Neuronal stem cell (in vitro differentiated cells): Measurements from ENCODE around the gene RCVRN.

Experiments
- DNase-seq: peaks from one replicate; pipeline ENCODE4 v3.0.0-alpha.2; 2013; ENCODE audit warnings: low spot score
- H2AFZ ChIP-seq: one replicate; pipeline ENCODE4 v1.6.1; 2013; ENCODE audit warnings: mild to moderate bottlenecking, low read length, inconsistent platforms
- H2AK5ac ChIP-seq: 2 replicates; pipeline ENCODE4 v1.6.1; 2013; ENCODE audit warnings: low read depth, mild to moderate bottlenecking, inconsistent platforms, low read length, moderate library complexity, mixed read lengths
- H2BK120ac ChIP-seq: 2 replicates; pipeline ENCODE4 v1.6.1; 2013; ENCODE audit warnings: low read depth, mild to moderate bottlenecking, inconsistent platforms, low read length, moderate library complexity, mixed read lengths
- H2BK12ac ChIP-seq: one replicate; pipeline ENCODE4 v1.6.1; 2013; ENCODE audit warnings: low read length, inconsistent platforms
- H2BK15ac ChIP-seq: 2 replicates; pipeline ENCODE4 v1.6.1; 2013; ENCODE audit warnings: mild to moderate bottlenecking, low read length, inconsistent platforms, mixed read lengths
- H2BK5ac ChIP-seq: one replicate; pipeline ENCODE4 v1.6.1; 2013; ENCODE audit warnings: inconsistent platforms, mild to moderate bottlenecking, low read length, moderate library complexity
- H3K14ac ChIP-seq: one replicate; pipeline ENCODE4 v1.6.1; 2013; ENCODE audit warnings: low read length, inconsistent platforms
- H3K18ac ChIP-seq: 2 replicates; pipeline ENCODE4 v1.6.1; 2013; ENCODE audit warnings: low read length, inconsistent platforms
- H3K23ac ChIP-seq: 2 replicates; pipeline ENCODE4 v1.6.1; 2013; ENCODE audit warnings: low read depth, mild to moderate bottlenecking, mixed read lengths, low read length, inconsistent platforms; ENCODE audit not compliant: poor library complexity
- H3K27ac ChIP-seq: replicated peaks from 3 replicates; pipeline ENCODE4 v1.5.1; 2013; ENCODE audit warnings: low read length, inconsistent platforms
- H3K27me3 ChIP-seq, 3 experiments: 2 replicates each; pipeline ENCODE4 v1.6.1; 2013; ENCODE audit warnings: low read length in 3 of 3, mild to moderate bottlenecking in 2 of 3, inconsistent platforms in 1 of 3, low read depth in 1 of 3, mixed read lengths in 1 of 3, moderate library complexity in 1 of 3; ENCODE audit not compliant: control insufficient read depth in 3 of 3, insufficient read depth in 3 of 3
- H3K36me3 ChIP-seq, 2 donors: replicated peaks in 1 of 2; 2 replicates each; pipeline ENCODE4 v1.6.1; 2013; ENCODE audit warnings: low read length in 2 of 2; ENCODE audit not compliant: control insufficient read depth in 2 of 2, insufficient read depth in 2 of 2
- H3K4ac ChIP-seq: 2 replicates; pipeline ENCODE4 v1.6.1; 2013; ENCODE audit warnings: inconsistent platforms, mild to moderate bottlenecking, low read length, moderate library complexity
- H3K4me1 ChIP-seq, 2 donors: 1 replicate in 1 of 2; 2 replicates in 1 of 2; pipeline ENCODE4 v1.6.1; 2013; ENCODE audit warnings: low read length in 2 of 2, low read depth in 1 of 2; ENCODE audit not compliant: control insufficient read depth in 2 of 2, insufficient read depth in 1 of 2
- H3K4me2 ChIP-seq: one replicate; pipeline ENCODE4 v1.6.1; 2013; ENCODE audit warnings: mild to moderate bottlenecking, low read length, inconsistent platforms; ENCODE audit not compliant: insufficient read depth, poor library complexity, severe bottlenecking
- H3K4me3 ChIP-seq, 2 donors: 2 replicates each; pipeline ENCODE4 v1.5.1; 2013; ENCODE audit warnings: low read length in 2 of 2, mild to moderate bottlenecking in 2 of 2, inconsistent platforms in 1 of 2, moderate library complexity in 1 of 2
- H3K79me1 ChIP-seq: one replicate; pipeline ENCODE4 v1.6.1; 2013; ENCODE audit warnings: low read depth, mild to moderate bottlenecking, inconsistent platforms, low read length, moderate library complexity
- H3K9ac ChIP-seq: one replicate; pipeline ENCODE4 v1.6.1; 2013; ENCODE audit warnings: mild to moderate bottlenecking, low read depth, low read length, inconsistent platforms; ENCODE audit not compliant: poor library complexity
- H3K9me3 ChIP-seq, 2 donors: replicated peaks in 1 of 2; 2 replicates each; pipeline versions ENCODE3 to v1.6.1; 2013; ENCODE audit warnings: low read length in 2 of 2, mild to moderate bottlenecking in 2 of 2, inconsistent platforms in 1 of 2, low read depth in 1 of 2, mixed read lengths in 1 of 2, moderate library complexity in 1 of 2; ENCODE audit not compliant: control insufficient read depth in 2 of 2, insufficient read depth in 1 of 2
- H4K8ac ChIP-seq: one replicate; pipeline ENCODE4 v1.6.1; 2013; ENCODE audit warnings: low read depth, mild to moderate bottlenecking, inconsistent platforms, low read length, moderate library complexity
- H4K91ac ChIP-seq: one replicate; pipeline ENCODE4 v1.6.1; 2013; ENCODE audit warnings: low read length, low read depth, mild to moderate bottlenecking, inconsistent platforms; ENCODE audit not compliant: poor library complexity
- WGBS, 2 donors: extraction: QIAGEN DNeasy Blood & Tissue Kit; methylation state at CpG; one replicate each; pipeline ENCODE4 v1.1.7; 2013; ENCODE audit warnings: missing lambda C conversion rate in 2 of 2, mixed read lengths in 1 of 2; ENCODE audit not compliant: insufficient read length in 2 of 2, insufficient replicate concordance in 1 of 2; ENCODE audit errors: extremely low coverage in 2 of 2; 5-methylcytosine and 5-hydroxymethylcytosine counted together

Gene RCVRN

GRCh38 chr17:9887508-9887907 is 17.6 kb downstream of the RCVRN start:
- Histone ChIP-seq H3K27me3 (no peaks in the 10 kb centered on the region), H3K23ac (no peak overlapping the region), H3K9ac (no peak overlapping the region), H3K36me3 (no peaks in the 10 kb centered on the region), H4K8ac (no peak overlapping the region), H3K9me3 (peaks cover 6% of the 10 kb centered on the region in 2 donors), H3K79me1 (no peaks in the 10 kb centered on the region), H2BK15ac (no peak overlapping the region), H2AFZ (no peak overlapping the region), H3K27ac (no peak overlapping the region), H2BK5ac (no peak overlapping the region), H2BK12ac (no peak overlapping the region), H2AK5ac (no peak overlapping the region), H3K14ac (no peak overlapping the region), H4K91ac (no peak overlapping the region), H3K4me1 (no peaks in the 10 kb centered on the region), H3K4me2 (no peak overlapping the region), H3K18ac (no peak overlapping the region), H3K4ac (no peak overlapping the region), H3K4me3 (no peak overlapping the region), H2BK120ac (no peak overlapping the region)
- no peak for DNase-seq
- no CpG with 5 or more reads among the region's 8 CpGs for WGBS, 2 donors

- no peak overlapping the region for H3K4ac ChIP-seq
- H4K8ac ChIP-seq: no peak overlapping the region
- H2AFZ ChIP-seq: no peak overlapping the region
- no peaks in the 10 kb centered on the region for H3K4me1 ChIP-seq
- H3K23ac ChIP-seq: no peak overlapping the region
- H3K27ac ChIP-seq: no peak overlapping the region
- no CpG with 5 or more reads among the region's 5 CpGs for WGBS, 2 donors
- no peak overlapping the region for H2AK5ac ChIP-seq
- H3K4me3 ChIP-seq: no peak overlapping the region
- no peak overlapping the region for H3K14ac ChIP-seq
- H3K79me1 ChIP-seq: no peaks in the 10 kb centered on the region
- H2BK120ac ChIP-seq: no peak overlapping the region
- H3K9ac ChIP-seq: no peak overlapping the region
- H3K18ac ChIP-seq: no peak overlapping the region
- no peaks in the 10 kb centered on the region for H3K27me3 ChIP-seq
- H2BK15ac ChIP-seq: no peak overlapping the region
- no peaks in the 10 kb centered on the region for H3K36me3 ChIP-seq
- no peak overlapping the region for H4K91ac ChIP-seq
- DNase-seq: no peak
- peaks cover 6 to 9% of the 10 kb centered on the region in 2 donors for H3K9me3 ChIP-seq
- H2BK5ac ChIP-seq: no peak overlapping the region
- H3K4me2 ChIP-seq: no peak overlapping the region
- H2BK12ac ChIP-seq: no peak overlapping the region
These were observed 18.7 kb downstream of the RCVRN start for GRCh38 chr17:9886141-9886930.

DNA sequence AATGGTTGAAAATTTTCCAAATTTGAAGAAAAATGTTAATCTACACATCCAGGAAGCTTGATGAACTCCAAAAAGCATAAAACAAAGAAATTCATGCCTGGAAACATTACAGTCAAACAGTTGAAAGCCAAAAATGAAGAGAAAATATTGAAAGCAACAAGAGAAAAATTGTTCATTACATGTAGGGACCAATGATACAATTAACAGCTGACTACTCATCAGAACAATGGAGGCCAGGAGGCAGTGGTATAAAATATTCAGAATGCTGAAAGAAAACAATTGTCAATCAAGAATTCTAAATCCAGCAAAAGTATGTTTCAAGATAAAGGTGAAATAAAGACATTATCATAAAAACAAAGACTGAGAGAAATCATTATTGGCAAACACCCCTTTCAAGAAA is 21.6 kb downstream of the RCVRN start:
- Histone ChIP-seq H3K23ac (no peak overlapping the region), H3K27ac (no peak overlapping the region), H2BK5ac (no peak overlapping the region), H3K4ac (no peak overlapping the region), H4K91ac (no peak overlapping the region), H2BK12ac (no peak overlapping the region), H2BK120ac (no peak overlapping the region), H3K9ac (no peak overlapping the region), H3K9me3 (peaks cover 6 to 9% of the 10 kb centered on the region in 2 donors), H3K18ac (no peak overlapping the region), H3K4me1 (no peaks in the 10 kb centered on the region), H4K8ac (no peak overlapping the region), H3K27me3 (no peaks in the 10 kb centered on the region), H3K79me1 (no peaks in the 10 kb centered on the region), H3K14ac (no peak overlapping the region), H2AK5ac (no peak overlapping the region), H3K36me3 (no peaks in the 10 kb centered on the region), H2AFZ (no peak overlapping the region), H3K4me2 (no peak overlapping the region), H3K4me3 (no peak overlapping the region), H2BK15ac (no peak overlapping the region)
- no peak for DNase-seq

DNA sequence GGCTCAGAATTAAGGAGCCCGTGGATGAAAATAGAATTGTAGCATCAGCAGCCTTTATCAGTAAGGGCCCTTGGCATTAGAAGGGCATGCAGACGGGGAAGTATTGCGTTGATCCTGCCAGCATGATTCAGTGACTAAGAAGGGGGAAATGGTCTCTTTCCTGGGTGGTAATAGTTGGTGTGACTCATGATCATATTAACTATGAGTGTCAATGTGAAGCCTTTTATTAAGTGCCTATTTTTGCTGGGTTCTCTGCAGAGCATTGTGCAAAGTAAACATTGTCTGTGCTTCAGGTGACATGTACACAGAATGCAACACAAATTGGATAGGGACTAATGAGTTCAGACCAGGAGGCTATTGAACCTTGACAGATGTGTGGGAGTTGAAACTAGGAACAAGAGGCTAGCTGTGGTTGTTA is 24.5 kb downstream of the RCVRN start:
- H2BK12ac ChIP-seq: no peak overlapping the region
- H2BK15ac ChIP-seq: no peak overlapping the region
- H2AFZ ChIP-seq: no peak overlapping the region
- H3K23ac ChIP-seq: no peak overlapping the region
- no peak overlapping the region for H4K8ac ChIP-seq
- H3K27ac ChIP-seq: no peak overlapping the region
- no peak overlapping the region for H2BK5ac ChIP-seq
- H3K79me1 ChIP-seq: no peaks in the 10 kb centered on the region
- H4K91ac ChIP-seq: no peak overlapping the region
- WGBS, 2 donors: no CpG with 5 or more reads among the region's 3 CpGs
- DNase-seq: no peak
- H3K9ac ChIP-seq: no peak overlapping the region
- H3K4me1 ChIP-seq: no peaks in the 10 kb centered on the region
- H3K36me3 ChIP-seq: no peaks in the 10 kb centered on the region
- H2BK120ac ChIP-seq: no peak overlapping the region
- no peaks in the 10 kb centered on the region for H3K27me3 ChIP-seq
- no peak overlapping the region for H3K4me2 ChIP-seq
- no peak overlapping the region for H3K4ac ChIP-seq
- no peak overlapping the region for H3K18ac ChIP-seq
- H2AK5ac ChIP-seq: no peak overlapping the region
- H3K9me3 ChIP-seq: peaks cover 6% of the 10 kb centered on the region in 2 donors
- no peak overlapping the region for H3K14ac ChIP-seq
- H3K4me3 ChIP-seq: no peak overlapping the region
